Measurements from ENCODE around the gene POLR2H. TPM values are rescaled to one million over a fixed set of nuclear protein-coding genes. Genes with fewer than 3 reads are reported as not detected.
A peak's percentile ranks its signal among the peaks of the same experiment; 100 is the strongest.

Gene POLR2H
- total RNA-seq, 1 donor from 2014 or later, result 57.7 TPM

- TF ChIP-seq, protein P1, sequence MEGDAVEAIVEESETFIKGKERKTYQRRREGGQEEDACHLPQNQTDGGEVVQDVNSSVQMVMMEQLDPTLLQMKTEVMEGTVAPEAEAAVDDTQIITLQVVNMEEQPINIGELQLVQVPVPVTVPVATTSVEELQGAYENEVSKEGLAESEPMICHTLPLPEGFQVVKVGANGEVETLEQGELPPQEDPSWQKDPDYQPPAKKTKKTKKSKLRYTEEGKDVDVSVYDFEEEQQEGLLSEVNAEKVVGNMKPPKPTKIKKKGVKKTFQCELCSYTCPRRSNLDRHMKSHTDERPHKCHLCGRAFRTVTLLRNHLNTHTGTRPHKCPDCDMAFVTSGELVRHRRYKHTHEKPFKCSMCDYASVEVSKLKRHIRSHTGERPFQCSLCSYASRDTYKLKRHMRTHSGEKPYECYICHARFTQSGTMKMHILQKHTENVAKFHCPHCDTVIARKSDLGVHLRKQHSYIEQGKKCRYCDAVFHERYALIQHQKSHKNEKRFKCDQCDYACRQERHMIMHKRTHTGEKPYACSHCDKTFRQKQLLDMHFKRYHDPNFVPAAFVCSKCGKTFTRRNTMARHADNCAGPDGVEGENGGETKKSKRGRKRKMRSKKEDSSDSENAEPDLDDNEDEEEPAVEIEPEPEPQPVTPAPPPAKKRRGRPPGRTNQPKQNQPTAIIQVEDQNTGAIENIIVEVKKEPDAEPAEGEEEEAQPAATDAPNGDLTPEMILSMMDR (IDR thresholded peaks at IDR 0.05), result no peak
- H3K27ac Mint-ChIP-seq (ENCODE audit: unreplicated experiment), result no peak overlapping the region
- H3K9me3 Mint-ChIP-seq (ENCODE audit: unreplicated experiment), result no peaks in the 10 kb centered on the region
- H3K4me3 Mint-ChIP-seq (ENCODE audit: unreplicated experiment), result no peak overlapping the region
- peaks cover 13% of the 10 kb centered on the region for H3K4me1 Mint-ChIP-seq (ENCODE audit: unreplicated experiment)
- H3K36me3 Mint-ChIP-seq (ENCODE audit: unreplicated experiment), result no peaks in the 10 kb centered on the region
- peaks cover 59% of the 10 kb centered on the region for H3K27me3 Mint-ChIP-seq (ENCODE audit: unreplicated experiment)
- no peak for DNase-seq (ENCODE audit: extremely low spot score, unreplicated experiment)
Measured at GRCh38 chr3:184380185-184380626, 18.7 kb downstream of the POLR2H start.

GRCh38 chr3:184380627-184381260 is 19.2 kb downstream of the POLR2H start:
- Mint-ChIP-seq H3K36me3 (ENCODE audit: unreplicated experiment) (no peaks in the 10 kb centered on the region), H3K27me3 (ENCODE audit: unreplicated experiment) (peaks cover 53% of the 10 kb centered on the region)

DNA sequence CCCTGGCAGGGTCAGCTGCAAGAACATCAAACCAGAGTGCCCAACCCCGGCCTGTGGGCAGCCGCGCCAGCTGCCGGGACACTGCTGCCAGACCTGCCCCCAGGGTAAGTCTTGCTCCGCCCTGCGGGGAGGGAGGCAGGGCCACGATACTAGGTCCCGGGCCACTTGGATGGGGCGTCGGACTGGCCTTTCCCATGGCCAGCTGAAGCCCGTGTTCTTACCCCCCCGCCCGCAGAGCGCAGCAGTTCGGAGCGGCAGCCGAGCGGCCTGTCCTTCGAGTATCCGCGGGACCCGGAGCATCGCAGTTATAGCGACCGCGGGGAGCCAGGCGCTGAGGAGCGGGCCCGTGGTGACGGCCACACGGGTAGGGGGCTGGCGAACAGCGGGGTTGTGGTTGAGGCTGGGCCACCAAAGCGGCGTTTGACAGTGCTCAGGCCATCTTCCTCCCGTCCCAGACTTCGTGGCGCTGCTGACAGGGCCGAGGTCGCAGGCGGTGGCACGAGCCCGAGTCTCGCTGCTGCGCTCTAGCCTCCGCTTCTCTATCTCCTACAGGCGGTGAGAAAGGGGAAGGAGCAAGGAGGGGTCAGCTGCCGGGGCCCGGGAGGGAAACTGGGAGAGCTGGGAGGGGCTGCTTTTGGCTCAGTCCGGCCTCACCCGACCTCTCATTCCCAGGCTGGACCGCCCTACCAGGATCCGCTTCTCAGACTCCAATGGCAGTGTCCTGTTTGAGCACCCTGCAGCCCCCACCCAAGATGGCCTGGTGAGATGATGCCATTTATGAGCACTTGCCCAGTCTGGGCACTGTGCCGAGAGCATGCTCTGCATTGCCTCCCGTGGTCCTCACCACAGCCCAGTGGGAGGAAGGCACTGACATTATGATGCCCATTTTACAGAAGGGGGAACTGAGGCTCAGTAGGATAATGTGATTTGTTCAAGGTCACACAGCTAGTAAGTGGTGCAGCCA is 20.0 kb downstream of the POLR2H start:
- no peaks in the 10 kb centered on the region for H3K36me3 Mint-ChIP-seq (ENCODE audit: unreplicated experiment)
- H3K4me3 Mint-ChIP-seq (ENCODE audit: unreplicated experiment), result peak overlapping the region; percentile 53
- TF ChIP-seq, protein P1 (IDR thresholded peaks at IDR 0.05), result no peak

More at GRCh38 chr3:184380627-184381260, 19.2 kb downstream of the POLR2H start:
- TF ChIP-seq, protein P1 (IDR thresholded peaks at IDR 0.05), result no peak
- no peak for DNase-seq (ENCODE audit: extremely low spot score, unreplicated experiment)
- no peak overlapping the region for H3K27ac Mint-ChIP-seq (ENCODE audit: unreplicated experiment)
- H3K9me3 Mint-ChIP-seq (ENCODE audit: unreplicated experiment), result no peaks in the 10 kb centered on the region
- H3K4me3 Mint-ChIP-seq (ENCODE audit: unreplicated experiment), result peak overlapping the region; percentile 53
- H3K4me1 Mint-ChIP-seq (ENCODE audit: unreplicated experiment), result peaks cover 13% of the 10 kb centered on the region

GRCh38 chr3:184382326-184383032 is 21.0 kb downstream of the POLR2H start:
- Mint-ChIP-seq H3K36me3 (ENCODE audit: unreplicated experiment) (no peaks in the 10 kb centered on the region), H3K27ac (ENCODE audit: unreplicated experiment) (no peak overlapping the region), H3K4me1 (ENCODE audit: unreplicated experiment) (peaks cover 12% of the 10 kb centered on the region), H3K9me3 (ENCODE audit: unreplicated experiment) (no peaks in the 10 kb centered on the region), H3K27me3 (ENCODE audit: unreplicated experiment) (peaks cover 39% of the 10 kb centered on the region), H3K4me3 (ENCODE audit: unreplicated experiment) (no peak overlapping the region)
- TF ChIP-seq, protein P1 (IDR thresholded peaks at IDR 0.05), result no peak
- DNase-seq (ENCODE audit: extremely low spot score, unreplicated experiment), result no peak

More for the DNA sequence above, 20.0 kb downstream of the POLR2H start:
- no peak for DNase-seq (ENCODE audit: extremely low spot score, unreplicated experiment)
- H3K27ac Mint-ChIP-seq (ENCODE audit: unreplicated experiment), result no peak overlapping the region
- peaks cover 13% of the 10 kb centered on the region for H3K4me1 Mint-ChIP-seq (ENCODE audit: unreplicated experiment)
- no peaks in the 10 kb centered on the region for H3K9me3 Mint-ChIP-seq (ENCODE audit: unreplicated experiment)
- H3K27me3 Mint-ChIP-seq (ENCODE audit: unreplicated experiment), result peaks cover 47% of the 10 kb centered on the region
